B cell (primary cell): ENCODE results near the gene MKRN2. TPM values are rescaled to one million over a fixed set of nuclear protein-coding genes. Genes with fewer than 3 reads are reported as not detected.

ENCODE experiments used
- ATAC-seq: fragments of 200-7000 bp; cut with Tn5 transposase; one replicate; pipeline ENCODE4 v1.10.0; 2021; ENCODE audit warnings: low read depth, mild to moderate bottlenecking, moderate number of reproducible peaks, moderate library complexity
- CTCF ChIA-PET: fragments of 350-600 bp; sonication (Branson Sonifier 250); formaldehyde crosslinking; loops from one replicate; lab custom pipeline; 2021; ENCODE audit warnings: antibody characterized with exemption, inconsistent platforms; lab: Charles Lee
- POLR2A ChIA-PET: fragments of 350-600 bp; sonication (Branson Sonifier 250); formaldehyde crosslinking; loops from one replicate; lab custom pipeline; 2021; ENCODE audit warnings: antibody characterized with exemption; lab: Charles Lee
- DNase-seq: peaks from one replicate; pipeline ENCODE4 v3.0.0; 2013
- H2AFZ ChIP-seq: 2 replicates; pipeline ENCODE4 v1.6.1; 2012; ENCODE audit warnings: mild to moderate bottlenecking, low read depth, low read length; ENCODE audit not compliant: insufficient read depth, poor library complexity, severe bottlenecking
- H3K27ac ChIP-seq, 2 donors: 1 replicate in 1 of 2; 2 replicates in 1 of 2; pipeline ENCODE4 v1.5.1; 2012 to 2013; ENCODE audit warnings: low read length in 2 of 2, mild to moderate bottlenecking in 2 of 2, moderate library complexity in 1 of 2
- H3K27me3 ChIP-seq, 4 experiments: fragments of 200-600 bp in 1 of 4; sonication (generic) in 1 of 4; replicated peaks in 1 of 4; 1 replicate in 2 of 4; 2 replicates in 2 of 4; pipeline versions ENCODE4 v1.6.1 to v1.7.0; 2013 to 2016; ENCODE audit warnings: low read length in 3 of 4, mild to moderate bottlenecking in 2 of 4, mixed read lengths in 1 of 4, moderate library complexity in 1 of 4; ENCODE audit not compliant: insufficient read depth in 4 of 4, control insufficient read depth in 3 of 4; ENCODE audit errors: control extremely low read depth in 1 of 4
- H3K36me3 ChIP-seq, 2 experiments: replicated peaks in 1 of 2; 1 replicate in 1 of 2; 2 replicates in 1 of 2; pipeline versions ENCODE4 v1.6.1 to v1.7.1; 2013; ENCODE audit warnings: low read length in 1 of 2; ENCODE audit not compliant: insufficient read depth in 2 of 2, control insufficient read depth in 1 of 2; ENCODE audit errors: control extremely low read depth in 1 of 2, extremely low read depth in 1 of 2
- H3K4me1 ChIP-seq, 2 donors: fragments of 200-600 bp in 1 of 2; sonication (generic) in 1 of 2; 1 replicate in 1 of 2; 2 replicates in 1 of 2; pipeline versions ENCODE4 v1.5.1 to v1.6.1; 2013 to 2017; ENCODE audit warnings: low read length in 2 of 2; ENCODE audit not compliant: control insufficient read depth in 2 of 2, insufficient read depth in 2 of 2
- H3K4me2 ChIP-seq: replicated peaks from 2 replicates; pipeline ENCODE3; 2012; ENCODE audit warnings: mild to moderate bottlenecking, low read depth, low read length; ENCODE audit not compliant: poor library complexity, severe bottlenecking
- H3K4me3 ChIP-seq, 5 experiments: fragments of 200-600 bp in 1 of 5; sonication (generic) in 1 of 5; 1 replicate in 3 of 5; 2 replicates in 2 of 5; pipeline versions ENCODE4 v1.5.1 to v1.7.0; 2011 to 2016; ENCODE audit warnings: low read length in 4 of 5, mild to moderate bottlenecking in 4 of 5, low read depth in 2 of 5, control low read depth in 1 of 5, moderate library complexity in 1 of 5; ENCODE audit not compliant: insufficient read depth in 1 of 5; ENCODE audit errors: control extremely low read depth in 1 of 5, extremely low read depth in 1 of 5
- H3K79me2 ChIP-seq: fragments of 200-600 bp; sonication (generic); one replicate; pipeline ENCODE4 v1.6.0; 2016; ENCODE audit warnings: low read length; ENCODE audit not compliant: control insufficient read depth, insufficient read depth
- H3K9ac ChIP-seq: fragments of 200-600 bp; sonication (generic); 2 replicates; pipeline ENCODE4 v1.6.1; 2017; ENCODE audit warnings: mild to moderate bottlenecking, low read length, moderate library complexity
- H3K9me3 ChIP-seq, 3 donors: one replicate each; pipeline versions ENCODE4 v1.6.1 to v1.7.1; 2013; ENCODE audit warnings: low read length in 2 of 3; ENCODE audit not compliant: control insufficient read depth in 2 of 3, insufficient read depth in 1 of 3; ENCODE audit errors: control extremely low read depth in 1 of 3
- H4K20me1 ChIP-seq: 2 replicates; pipeline ENCODE4 v1.6.0; 2012; ENCODE audit warnings: mild to moderate bottlenecking, low read length; ENCODE audit not compliant: insufficient read depth, control insufficient read depth, poor library complexity, severe bottlenecking
- H3K27ac Mint-ChIP-seq: one replicate; pipeline ENCODE4 v1.8.0; 2021; ENCODE audit warnings: mixed read lengths
- H3K27me3 Mint-ChIP-seq: one replicate; pipeline ENCODE4 v1.8.0; 2021; ENCODE audit warnings: mixed read lengths
- H3K4me1 Mint-ChIP-seq: one replicate; pipeline ENCODE4 v1.8.0; 2021; ENCODE audit warnings: mixed read lengths
- H3K4me3 Mint-ChIP-seq: one replicate; pipeline ENCODE4 v1.8.0; 2021; ENCODE audit warnings: mixed read lengths
- H3K9me3 Mint-ChIP-seq: one replicate; pipeline ENCODE4 v1.8.0; 2022; ENCODE audit warnings: mixed read lengths; ENCODE audit not compliant: insufficient read depth
- EZH2 ChIP-seq: IDR thresholded peaks from 2 replicates; pipeline ENCODE4 v1.6.1; 2012; ENCODE audit warnings: borderline replicate concordance, low read depth, mild to moderate bottlenecking, moderate library complexity, low read length; ENCODE audit not compliant: insufficient read depth, poor library complexity, severe bottlenecking
- WGBS: methylation state at CpG from one replicate; pipeline ENCODE4 v1.1.5; 2013; ENCODE audit warnings: missing lambda C conversion rate; ENCODE audit not compliant: insufficient coverage; 5-methylcytosine and 5-hydroxymethylcytosine counted together
- intact Hi-C: fragments of 100-400 bp; cut with micrococcal nuclease; formaldehyde crosslinking; loops from one replicate; pipeline ENCODE4 v1.10.0; 2022
- polyA plus RNA-seq: library from polyadenylated mRNA; depleted of rRNA; stranded (reverse); fragments of >200 nt; gene quantifications from 2 replicates; pipeline ENCODE4 v1.2.3, GENCODE V29; 2012
- total RNA-seq, 2 donors: library from RNA; stranded (reverse); fragments of 120-200 nt in 1 of 2; gene quantifications; 1 replicate in 1 of 2; 2 replicates in 1 of 2; pipeline versions ENCODE4 v1.2.3 to v1.2.4, GENCODE V29; 2013 to 2022
- TF ChIP-seq, protein P1 (sequence below): fragments of 200-600 bp; IDR thresholded peaks from one replicate; pipeline ENCODE4 v1.8.0; 2022; ENCODE audit warnings: antibody characterized with exemption, mild to moderate bottlenecking

Gene MKRN2
- total and polyA plus RNA-seq, 2 donors (not counting 1 experiment from before 2014, with no cell fraction given): 21.5 to 25.9 TPM

DNA sequence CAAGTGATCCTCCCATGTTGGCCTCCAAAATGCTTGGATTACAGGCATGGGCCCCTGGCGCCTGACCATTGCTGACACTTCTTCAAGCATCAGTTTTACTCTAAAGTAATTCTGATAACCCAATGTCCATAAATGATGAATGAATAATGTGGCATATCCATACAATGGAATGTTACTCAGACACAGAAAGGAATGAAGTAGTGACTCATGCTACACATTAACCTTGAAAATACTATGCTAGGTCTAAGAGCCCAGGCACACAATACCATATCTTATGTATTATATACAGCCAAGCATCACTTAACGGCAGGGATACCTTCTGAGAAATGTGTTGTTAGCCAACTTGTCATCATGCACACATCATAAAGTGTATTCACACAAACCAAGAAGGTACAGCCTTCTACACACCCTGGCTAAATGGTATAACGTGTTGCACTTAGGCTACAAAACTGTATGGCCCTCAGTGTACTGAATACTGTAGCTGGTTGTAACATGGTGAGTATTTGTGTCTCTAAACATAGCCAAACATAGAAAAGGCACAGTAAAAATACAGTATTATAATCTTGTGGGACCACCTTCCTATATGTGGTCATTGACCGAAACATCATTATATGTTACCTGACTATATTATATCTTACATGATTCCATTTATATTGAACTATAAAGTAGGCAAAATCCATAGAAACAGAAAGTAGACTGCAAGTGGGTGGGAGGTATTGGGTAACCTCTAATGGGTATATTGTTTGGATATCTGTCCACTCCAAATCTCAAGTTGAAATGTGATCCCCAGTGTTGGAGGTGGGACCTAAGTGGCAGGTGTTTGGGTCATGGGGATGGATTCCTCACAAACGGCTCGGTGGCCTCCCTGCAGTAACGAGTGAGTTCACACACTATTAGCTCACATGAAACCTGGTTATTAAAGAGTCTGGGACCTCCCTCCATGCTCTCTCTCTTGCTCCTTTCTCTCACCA lies 31.4 kb downstream of the MKRN2 start:
- Histone ChIP-seq H3K9ac (no peak overlapping the region), H3K36me3 (peaks cover 0 to 74% of the 10 kb centered on the region in 2 experiments), H3K27ac (peak overlapping the region in 1 of 2 donors; percentile 22), H3K4me2 (no peak overlapping the region), H3K79me2 (no peaks in the 10 kb centered on the region), H3K9me3 (no peaks in the 10 kb centered on the region), H4K20me1 (no peaks in the 10 kb centered on the region), H3K27me3 (no peaks in the 10 kb centered on the region), H3K4me3 (no peak overlapping the region), H2AFZ (no peak overlapping the region), H3K4me1 (peaks cover 12 to 15% of the 10 kb centered on the region in 2 donors)
- no peak for ATAC-seq
- no peak overlapping the region for H3K4me3 Mint-ChIP-seq
- no CpG with 5 or more reads among the region's 7 CpGs for WGBS
- CTCF ChIA-PET: no interaction called here
- POLR2A ChIA-PET: no interaction called here
- no peak for TF ChIP-seq EZH2
- TF ChIP-seq, protein P1, sequence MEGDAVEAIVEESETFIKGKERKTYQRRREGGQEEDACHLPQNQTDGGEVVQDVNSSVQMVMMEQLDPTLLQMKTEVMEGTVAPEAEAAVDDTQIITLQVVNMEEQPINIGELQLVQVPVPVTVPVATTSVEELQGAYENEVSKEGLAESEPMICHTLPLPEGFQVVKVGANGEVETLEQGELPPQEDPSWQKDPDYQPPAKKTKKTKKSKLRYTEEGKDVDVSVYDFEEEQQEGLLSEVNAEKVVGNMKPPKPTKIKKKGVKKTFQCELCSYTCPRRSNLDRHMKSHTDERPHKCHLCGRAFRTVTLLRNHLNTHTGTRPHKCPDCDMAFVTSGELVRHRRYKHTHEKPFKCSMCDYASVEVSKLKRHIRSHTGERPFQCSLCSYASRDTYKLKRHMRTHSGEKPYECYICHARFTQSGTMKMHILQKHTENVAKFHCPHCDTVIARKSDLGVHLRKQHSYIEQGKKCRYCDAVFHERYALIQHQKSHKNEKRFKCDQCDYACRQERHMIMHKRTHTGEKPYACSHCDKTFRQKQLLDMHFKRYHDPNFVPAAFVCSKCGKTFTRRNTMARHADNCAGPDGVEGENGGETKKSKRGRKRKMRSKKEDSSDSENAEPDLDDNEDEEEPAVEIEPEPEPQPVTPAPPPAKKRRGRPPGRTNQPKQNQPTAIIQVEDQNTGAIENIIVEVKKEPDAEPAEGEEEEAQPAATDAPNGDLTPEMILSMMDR: no peak
- H3K4me1 Mint-ChIP-seq: peaks cover 26% of the 10 kb centered on the region
- no peak for DNase-seq
- no peaks in the 10 kb centered on the region for H3K9me3 Mint-ChIP-seq
- H3K27me3 Mint-ChIP-seq: no peaks in the 10 kb centered on the region
- intact Hi-C loops: no loop called here
- H3K27ac Mint-ChIP-seq: no peak overlapping the region

DNA sequence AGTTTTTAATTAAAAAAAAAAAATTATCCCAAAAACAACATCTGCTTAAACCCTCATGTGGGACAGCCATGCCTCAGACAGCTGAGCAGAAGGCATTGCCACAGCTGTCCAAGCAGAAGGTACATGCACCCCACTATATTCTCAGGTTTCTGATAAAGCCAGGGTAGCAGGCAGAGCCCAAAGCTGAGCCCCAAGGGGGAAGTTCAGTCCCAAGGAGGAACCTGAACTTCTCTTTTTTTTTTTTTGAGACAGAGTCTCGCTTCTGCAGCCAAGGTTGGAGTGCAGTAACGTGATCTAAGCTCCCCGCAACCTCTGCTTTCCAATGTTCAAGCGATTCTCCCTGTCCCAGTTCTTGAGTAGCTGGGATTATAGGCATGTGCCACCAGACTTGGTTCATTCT lies 33.2 kb downstream of the MKRN2 start:
- peak; percentile 88 for ATAC-seq

More for the DNA sequence above, 33.2 kb downstream of the MKRN2 start:
- CTCF ChIA-PET: no interaction called here
- no peaks in the 10 kb centered on the region for H3K27me3 ChIP-seq
- Mint-ChIP-seq H3K4me1 (peaks cover 28% of the 10 kb centered on the region), H3K4me3 (no peak overlapping the region), H3K27me3 (no peaks in the 10 kb centered on the region), H3K27ac (peak overlapping the region; percentile 63), H3K9me3 (no peaks in the 10 kb centered on the region)
- DNase-seq: peak; percentile 56
- no peaks in the 10 kb centered on the region for H3K79me2 ChIP-seq
- no CpG with 5 or more reads among the region's 4 CpGs for WGBS
- H3K36me3 ChIP-seq: peaks cover 0 to 71% of the 10 kb centered on the region in 2 experiments
- POLR2A ChIA-PET: interaction anchor here (0.7 kb wide), 1 partner anchor 74 kb away, joined by 5 read pairs; the partner anchor contains the start of gene RAF1
- H3K9me3 ChIP-seq: no peaks in the 10 kb centered on the region
- intact Hi-C loops: no loop called here
- H3K4me2 ChIP-seq: peak overlapping the region; percentile 6
- H4K20me1 ChIP-seq: no peaks in the 10 kb centered on the region
- H3K27ac ChIP-seq: peak overlapping the region in 1 of 2 donors; percentile 61
- no peak overlapping the region for H3K4me3 ChIP-seq
- TF ChIP-seq EZH2: no peak
- TF ChIP-seq, protein P1: no peak
- H3K4me1 ChIP-seq: peaks cover 12 to 15% of the 10 kb centered on the region in 2 donors
- no peak overlapping the region for H3K9ac ChIP-seq
- no peak overlapping the region for H2AFZ ChIP-seq
